HL-60 (cell line): ENCODE measurements around the gene LOXL3.
A peak's percentile ranks its signal among the peaks of the same experiment; 100 is the strongest.

Source experiments
- DNase-seq, 2 experiments: peaks; one replicate each; pipeline ENCODE4 v3.0.0-alpha.2; 2010 to 2020; ENCODE audit warnings: low read depth in 1 of 2, low spot score in 1 of 2
- H3K27ac ChIP-seq: fragments of 250-450 bp; sonication (Bioruptor Pico); replicated peaks from 2 replicates; pipeline ENCODE4 v1.5.1; 2020; ENCODE audit warnings: mild to moderate bottlenecking, moderate library complexity
- H3K27me3 ChIP-seq: fragments of 250-450 bp; sonication (Bioruptor Pico); 2 replicates; pipeline ENCODE4 v1.5.1; 2021; ENCODE audit warnings: mild to moderate bottlenecking, moderate library complexity; ENCODE audit not compliant: insufficient read depth, poor library complexity, severe bottlenecking
- H3K4me3 ChIP-seq: replicated peaks from 2 replicates; pipeline ENCODE4 v1.5.1; 2011; ENCODE audit warnings: mild to moderate bottlenecking, control low read depth, low read length; ENCODE audit not compliant: insufficient read depth
- GABPA ChIP-seq: IDR thresholded peaks from 2 replicates; pipeline ENCODE4 v1.6.1; 2012; ENCODE audit warnings: low read depth
- POLR2AphosphoS5 ChIP-seq: IDR thresholded peaks from 2 replicates; pipeline ENCODE4 v1.6.1; 2012; ENCODE audit warnings: low read depth
- SPI1 ChIP-seq: IDR thresholded peaks from 2 replicates; pipeline ENCODE4 v1.6.1; 2012; ENCODE audit warnings: low read depth, mild to moderate bottlenecking, borderline replicate concordance
- TF ChIP-seq, protein P1 (sequence below): IDR thresholded peaks from 2 replicates; pipeline ENCODE4 v1.6.1; 2012; ENCODE audit warnings: low read depth; ENCODE audit not compliant: insufficient replicate concordance
- TF ChIP-seq, protein P2 (sequence below): IDR thresholded peaks from one replicate; pipeline ENCODE4 v1.5.1; 2011; ENCODE audit warnings: low read length, control low read depth, inconsistent platforms; ENCODE audit not compliant: insufficient read depth

Gene LOXL3

DNA sequence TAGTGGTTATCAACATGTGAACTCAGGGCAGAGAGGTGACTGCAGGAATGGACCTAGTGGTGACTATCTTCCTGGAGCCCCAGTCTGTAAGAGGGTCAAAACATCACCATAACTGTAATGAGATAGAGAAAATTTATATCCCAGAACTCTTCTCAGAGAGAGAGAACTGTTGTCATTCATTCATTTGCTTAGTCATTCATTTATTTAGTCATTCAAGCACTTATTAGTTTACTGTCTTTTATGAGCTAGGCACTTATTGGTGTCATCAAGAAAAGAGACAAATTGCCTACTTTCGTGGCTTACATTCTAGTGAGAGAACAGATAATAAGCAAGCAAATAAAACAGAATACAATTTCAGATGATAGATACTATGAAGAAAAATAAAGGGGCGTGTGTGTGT lies 34.9 kb upstream of the LOXL3 start:
- Histone ChIP-seq H3K27me3 (no peaks in the 10 kb centered on the region), H3K27ac (no peak overlapping the region), H3K4me3 (no peak overlapping the region)
- DNase-seq = no peak
- no peak for TF ChIP-seq SPI1
- TF ChIP-seq, protein P1, sequence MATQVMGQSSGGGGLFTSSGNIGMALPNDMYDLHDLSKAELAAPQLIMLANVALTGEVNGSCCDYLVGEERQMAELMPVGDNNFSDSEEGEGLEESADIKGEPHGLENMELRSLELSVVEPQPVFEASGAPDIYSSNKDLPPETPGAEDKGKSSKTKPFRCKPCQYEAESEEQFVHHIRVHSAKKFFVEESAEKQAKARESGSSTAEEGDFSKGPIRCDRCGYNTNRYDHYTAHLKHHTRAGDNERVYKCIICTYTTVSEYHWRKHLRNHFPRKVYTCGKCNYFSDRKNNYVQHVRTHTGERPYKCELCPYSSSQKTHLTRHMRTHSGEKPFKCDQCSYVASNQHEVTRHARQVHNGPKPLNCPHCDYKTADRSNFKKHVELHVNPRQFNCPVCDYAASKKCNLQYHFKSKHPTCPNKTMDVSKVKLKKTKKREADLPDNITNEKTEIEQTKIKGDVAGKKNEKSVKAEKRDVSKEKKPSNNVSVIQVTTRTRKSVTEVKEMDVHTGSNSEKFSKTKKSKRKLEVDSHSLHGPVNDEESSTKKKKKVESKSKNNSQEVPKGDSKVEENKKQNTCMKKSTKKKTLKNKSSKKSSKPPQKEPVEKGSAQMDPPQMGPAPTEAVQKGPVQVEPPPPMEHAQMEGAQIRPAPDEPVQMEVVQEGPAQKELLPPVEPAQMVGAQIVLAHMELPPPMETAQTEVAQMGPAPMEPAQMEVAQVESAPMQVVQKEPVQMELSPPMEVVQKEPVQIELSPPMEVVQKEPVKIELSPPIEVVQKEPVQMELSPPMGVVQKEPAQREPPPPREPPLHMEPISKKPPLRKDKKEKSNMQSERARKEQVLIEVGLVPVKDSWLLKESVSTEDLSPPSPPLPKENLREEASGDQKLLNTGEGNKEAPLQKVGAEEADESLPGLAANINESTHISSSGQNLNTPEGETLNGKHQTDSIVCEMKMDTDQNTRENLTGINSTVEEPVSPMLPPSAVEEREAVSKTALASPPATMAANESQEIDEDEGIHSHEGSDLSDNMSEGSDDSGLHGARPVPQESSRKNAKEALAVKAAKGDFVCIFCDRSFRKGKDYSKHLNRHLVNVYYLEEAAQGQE = no peak
- TF ChIP-seq GABPA = no peak
- TF ChIP-seq, protein P2, sequence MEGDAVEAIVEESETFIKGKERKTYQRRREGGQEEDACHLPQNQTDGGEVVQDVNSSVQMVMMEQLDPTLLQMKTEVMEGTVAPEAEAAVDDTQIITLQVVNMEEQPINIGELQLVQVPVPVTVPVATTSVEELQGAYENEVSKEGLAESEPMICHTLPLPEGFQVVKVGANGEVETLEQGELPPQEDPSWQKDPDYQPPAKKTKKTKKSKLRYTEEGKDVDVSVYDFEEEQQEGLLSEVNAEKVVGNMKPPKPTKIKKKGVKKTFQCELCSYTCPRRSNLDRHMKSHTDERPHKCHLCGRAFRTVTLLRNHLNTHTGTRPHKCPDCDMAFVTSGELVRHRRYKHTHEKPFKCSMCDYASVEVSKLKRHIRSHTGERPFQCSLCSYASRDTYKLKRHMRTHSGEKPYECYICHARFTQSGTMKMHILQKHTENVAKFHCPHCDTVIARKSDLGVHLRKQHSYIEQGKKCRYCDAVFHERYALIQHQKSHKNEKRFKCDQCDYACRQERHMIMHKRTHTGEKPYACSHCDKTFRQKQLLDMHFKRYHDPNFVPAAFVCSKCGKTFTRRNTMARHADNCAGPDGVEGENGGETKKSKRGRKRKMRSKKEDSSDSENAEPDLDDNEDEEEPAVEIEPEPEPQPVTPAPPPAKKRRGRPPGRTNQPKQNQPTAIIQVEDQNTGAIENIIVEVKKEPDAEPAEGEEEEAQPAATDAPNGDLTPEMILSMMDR = no peak
- TF ChIP-seq POLR2AphosphoS5 = no peak

DNA sequence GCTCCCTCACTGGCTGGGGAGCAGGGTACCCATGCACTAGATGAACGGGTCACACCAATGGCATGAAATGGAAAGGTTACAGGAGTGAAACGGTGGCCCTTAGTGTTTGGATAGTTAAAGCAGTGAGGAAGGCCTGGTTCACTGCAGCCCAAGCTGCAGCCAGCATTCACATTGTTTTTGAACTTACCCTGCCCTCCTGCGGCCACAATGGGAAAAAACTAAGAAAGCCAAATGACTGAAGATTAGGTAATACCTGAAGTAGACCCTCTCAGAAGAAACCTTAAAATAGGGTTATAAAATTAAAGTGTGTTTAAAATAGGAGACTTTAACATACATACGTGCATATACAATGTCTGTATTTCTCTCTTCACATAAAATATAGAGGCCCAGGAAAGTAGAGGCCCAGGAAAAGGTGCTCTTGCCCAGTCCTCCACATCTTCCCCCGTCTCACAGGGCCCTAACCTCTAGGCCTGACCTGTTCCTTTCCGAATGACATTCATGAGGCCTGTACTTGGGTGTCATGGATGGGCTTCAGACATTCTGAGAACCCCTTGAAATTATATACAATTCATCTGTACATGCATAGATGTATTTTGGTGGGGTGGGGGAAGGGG lies 34.0 kb upstream of the LOXL3 start:
- no peaks in the 10 kb centered on the region for H3K27me3 ChIP-seq
- H3K27ac ChIP-seq = 0 out of 2 replicates have a peak overlapping the region, but pooled peaks have one; percentile 15
- no peak overlapping the region for H3K4me3 ChIP-seq
- TF ChIP-seq, protein P1 = no peak
- TF ChIP-seq POLR2AphosphoS5 = no peak
- TF ChIP-seq SPI1 = no peak
- no peak for TF ChIP-seq GABPA
- TF ChIP-seq, protein P2 = peak; percentile 57
- DNase-seq = peak in 1 of 2 experiments; percentile 81

DNA sequence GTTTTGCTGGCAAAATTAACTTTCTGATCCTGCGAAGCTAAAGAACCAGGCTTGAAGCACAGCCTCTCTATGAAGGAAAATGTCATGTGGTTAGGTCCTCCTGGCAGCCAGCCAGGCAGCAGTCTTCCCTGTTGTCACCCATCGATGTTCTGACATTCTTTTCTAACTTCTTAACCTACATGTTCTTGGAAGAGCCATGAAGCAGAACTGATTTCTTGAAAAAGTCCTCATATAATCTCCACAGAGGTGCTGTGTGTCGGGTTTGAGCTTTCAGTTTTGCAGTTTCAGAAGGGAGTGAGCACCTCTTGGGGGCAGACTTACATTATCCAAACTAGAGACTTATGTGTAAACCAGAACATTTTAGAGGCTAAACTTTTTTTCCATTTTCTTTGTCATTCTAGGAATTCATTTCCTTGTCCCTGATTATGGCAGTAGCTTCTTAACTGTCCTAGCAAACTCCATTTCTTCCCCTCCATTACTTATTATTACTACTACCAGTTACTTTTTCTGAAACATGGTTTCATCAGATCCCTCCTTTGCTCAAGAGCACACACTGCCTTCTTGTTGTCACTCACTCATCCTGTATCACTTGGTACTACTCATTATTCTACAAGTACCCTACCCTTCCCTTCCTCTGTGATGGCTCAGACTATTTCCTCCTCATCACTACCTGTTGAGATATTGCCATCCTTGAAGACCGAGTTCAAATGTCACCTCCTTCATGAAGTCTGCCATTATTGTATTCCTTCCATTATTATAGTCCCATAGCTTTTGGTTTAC lies 31.9 kb upstream of the LOXL3 start:
- Histone ChIP-seq H3K27me3 (no peaks in the 10 kb centered on the region), H3K4me3 (no peak overlapping the region), H3K27ac (no peak overlapping the region; the same call in 1 of the 2 replicates)
- TF ChIP-seq, protein P2 = no peak
- TF ChIP-seq GABPA = no peak
- no peak for TF ChIP-seq POLR2AphosphoS5
- no peak for TF ChIP-seq SPI1
- TF ChIP-seq, protein P1 = no peak
- DNase-seq = peak in 1 of 2 experiments; percentile 39
